ENCODE data around the gene EZH2.

EZH2 gene

DNA sequence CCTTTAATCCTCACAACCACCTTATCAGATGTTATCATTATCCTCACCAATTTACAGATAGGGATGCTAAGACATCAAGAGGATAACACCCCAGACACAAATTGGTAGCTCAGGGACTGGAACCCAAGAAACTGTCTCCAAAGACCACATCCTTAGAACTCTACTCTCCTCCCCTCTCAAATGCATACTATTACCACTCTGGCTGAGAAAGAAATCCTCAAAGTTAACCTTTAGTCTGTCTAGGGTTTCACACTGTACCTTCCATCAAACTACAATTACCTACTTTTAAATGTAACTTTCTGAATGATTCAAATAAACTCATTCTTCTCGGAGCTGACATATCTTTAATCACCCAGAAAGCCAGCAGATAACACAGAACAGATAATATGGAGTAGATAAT, 6.6 kb downstream of the EZH2 start:
- Histone ChIP-seq H3K27ac (replicated peaks) (no peak overlapping the region), H3K27me3 (ENCODE audit: insufficient read depth, poor library complexity, severe bottlenecking) (no peaks in the 10 kb centered on the region), H3K4me3 (replicated peaks; ENCODE audit: insufficient read depth, low read length) (no peak overlapping the region)
- DNase-seq (ENCODE audit: low read depth in 1 of 2, low spot score in 1 of 2) = no peak
- TF ChIP-seq, protein P1, sequence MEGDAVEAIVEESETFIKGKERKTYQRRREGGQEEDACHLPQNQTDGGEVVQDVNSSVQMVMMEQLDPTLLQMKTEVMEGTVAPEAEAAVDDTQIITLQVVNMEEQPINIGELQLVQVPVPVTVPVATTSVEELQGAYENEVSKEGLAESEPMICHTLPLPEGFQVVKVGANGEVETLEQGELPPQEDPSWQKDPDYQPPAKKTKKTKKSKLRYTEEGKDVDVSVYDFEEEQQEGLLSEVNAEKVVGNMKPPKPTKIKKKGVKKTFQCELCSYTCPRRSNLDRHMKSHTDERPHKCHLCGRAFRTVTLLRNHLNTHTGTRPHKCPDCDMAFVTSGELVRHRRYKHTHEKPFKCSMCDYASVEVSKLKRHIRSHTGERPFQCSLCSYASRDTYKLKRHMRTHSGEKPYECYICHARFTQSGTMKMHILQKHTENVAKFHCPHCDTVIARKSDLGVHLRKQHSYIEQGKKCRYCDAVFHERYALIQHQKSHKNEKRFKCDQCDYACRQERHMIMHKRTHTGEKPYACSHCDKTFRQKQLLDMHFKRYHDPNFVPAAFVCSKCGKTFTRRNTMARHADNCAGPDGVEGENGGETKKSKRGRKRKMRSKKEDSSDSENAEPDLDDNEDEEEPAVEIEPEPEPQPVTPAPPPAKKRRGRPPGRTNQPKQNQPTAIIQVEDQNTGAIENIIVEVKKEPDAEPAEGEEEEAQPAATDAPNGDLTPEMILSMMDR (IDR thresholded peaks at IDR 0.05; ENCODE audit: insufficient read depth, low read length) = no peak
- TF ChIP-seq SPI1 (IDR thresholded peaks at IDR 0.05; ENCODE audit: borderline replicate concordance, low read depth) (no peak), POLR2AphosphoS5 (IDR thresholded peaks at IDR 0.05; ENCODE audit: low read depth) (no peak), GABPA (IDR thresholded peaks at IDR 0.05; ENCODE audit: low read depth) (no peak)
- TF ChIP-seq, protein P2, sequence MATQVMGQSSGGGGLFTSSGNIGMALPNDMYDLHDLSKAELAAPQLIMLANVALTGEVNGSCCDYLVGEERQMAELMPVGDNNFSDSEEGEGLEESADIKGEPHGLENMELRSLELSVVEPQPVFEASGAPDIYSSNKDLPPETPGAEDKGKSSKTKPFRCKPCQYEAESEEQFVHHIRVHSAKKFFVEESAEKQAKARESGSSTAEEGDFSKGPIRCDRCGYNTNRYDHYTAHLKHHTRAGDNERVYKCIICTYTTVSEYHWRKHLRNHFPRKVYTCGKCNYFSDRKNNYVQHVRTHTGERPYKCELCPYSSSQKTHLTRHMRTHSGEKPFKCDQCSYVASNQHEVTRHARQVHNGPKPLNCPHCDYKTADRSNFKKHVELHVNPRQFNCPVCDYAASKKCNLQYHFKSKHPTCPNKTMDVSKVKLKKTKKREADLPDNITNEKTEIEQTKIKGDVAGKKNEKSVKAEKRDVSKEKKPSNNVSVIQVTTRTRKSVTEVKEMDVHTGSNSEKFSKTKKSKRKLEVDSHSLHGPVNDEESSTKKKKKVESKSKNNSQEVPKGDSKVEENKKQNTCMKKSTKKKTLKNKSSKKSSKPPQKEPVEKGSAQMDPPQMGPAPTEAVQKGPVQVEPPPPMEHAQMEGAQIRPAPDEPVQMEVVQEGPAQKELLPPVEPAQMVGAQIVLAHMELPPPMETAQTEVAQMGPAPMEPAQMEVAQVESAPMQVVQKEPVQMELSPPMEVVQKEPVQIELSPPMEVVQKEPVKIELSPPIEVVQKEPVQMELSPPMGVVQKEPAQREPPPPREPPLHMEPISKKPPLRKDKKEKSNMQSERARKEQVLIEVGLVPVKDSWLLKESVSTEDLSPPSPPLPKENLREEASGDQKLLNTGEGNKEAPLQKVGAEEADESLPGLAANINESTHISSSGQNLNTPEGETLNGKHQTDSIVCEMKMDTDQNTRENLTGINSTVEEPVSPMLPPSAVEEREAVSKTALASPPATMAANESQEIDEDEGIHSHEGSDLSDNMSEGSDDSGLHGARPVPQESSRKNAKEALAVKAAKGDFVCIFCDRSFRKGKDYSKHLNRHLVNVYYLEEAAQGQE (IDR thresholded peaks at IDR 0.05; ENCODE audit: insufficient replicate concordance, low read depth) = no peak

DNA sequence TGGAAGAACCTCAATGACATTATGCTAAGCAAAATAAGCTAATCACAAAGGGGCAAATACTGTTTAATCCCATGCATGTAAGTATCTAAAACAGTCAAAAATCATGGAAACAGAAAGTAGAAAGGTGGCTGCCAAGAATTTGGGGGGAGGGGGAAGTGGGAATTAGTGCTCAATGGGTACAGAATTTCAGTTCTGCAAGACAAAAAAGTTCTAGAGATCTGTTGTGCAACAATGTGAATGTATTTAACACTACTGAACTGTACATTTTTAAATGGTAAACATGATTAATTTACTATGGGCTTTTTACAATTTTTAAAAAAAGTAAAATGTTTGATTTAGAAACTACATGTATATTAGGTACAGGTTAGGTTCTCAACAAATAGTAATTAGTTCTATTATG, 11.9 kb downstream of the EZH2 start:
- H3K27me3 ChIP-seq (ENCODE audit: insufficient read depth, poor library complexity, severe bottlenecking) = no peaks in the 10 kb centered on the region
- no peak overlapping the region for H3K4me3 ChIP-seq (replicated peaks; ENCODE audit: insufficient read depth, low read length)
- no peak for DNase-seq (ENCODE audit: low read depth in 1 of 2, low spot score in 1 of 2)
- no peak for TF ChIP-seq GABPA (IDR thresholded peaks at IDR 0.05; ENCODE audit: low read depth)
- TF ChIP-seq, protein P2 (IDR thresholded peaks at IDR 0.05; ENCODE audit: insufficient replicate concordance, low read depth) = no peak
- no peak for TF ChIP-seq SPI1 (IDR thresholded peaks at IDR 0.05; ENCODE audit: borderline replicate concordance, low read depth)
- no peak for TF ChIP-seq POLR2AphosphoS5 (IDR thresholded peaks at IDR 0.05; ENCODE audit: low read depth)
- TF ChIP-seq, protein P1 (IDR thresholded peaks at IDR 0.05; ENCODE audit: insufficient read depth, low read length) = no peak
- H3K27ac ChIP-seq (replicated peaks) = no peak overlapping the region

DNA sequence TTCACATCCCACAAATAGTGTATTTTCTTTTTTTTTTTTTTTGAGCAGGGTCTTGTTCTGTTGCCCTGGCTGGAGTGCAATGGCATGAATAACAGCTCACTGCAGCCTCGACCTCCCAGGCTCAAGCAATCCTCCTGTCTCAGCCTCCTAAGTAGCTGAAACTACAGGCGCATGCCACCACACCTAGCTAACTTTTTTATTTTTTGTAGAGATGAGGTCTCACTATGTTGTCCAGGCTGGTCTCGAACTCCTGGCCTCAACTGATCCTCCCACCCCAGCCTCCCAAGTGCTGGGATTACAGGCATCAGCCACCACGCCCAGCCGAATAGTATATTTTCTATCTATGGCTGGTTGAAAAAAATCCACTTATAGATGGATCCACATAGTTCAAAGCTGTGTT, 12.5 kb downstream of the EZH2 start:
- Histone ChIP-seq H3K27ac (replicated peaks) (no peak overlapping the region), H3K4me3 (replicated peaks; ENCODE audit: insufficient read depth, low read length) (no peak overlapping the region), H3K27me3 (ENCODE audit: insufficient read depth, poor library complexity, severe bottlenecking) (no peaks in the 10 kb centered on the region)
- TF ChIP-seq, protein P2 (IDR thresholded peaks at IDR 0.05; ENCODE audit: insufficient replicate concordance, low read depth) = no peak
- TF ChIP-seq POLR2AphosphoS5 (IDR thresholded peaks at IDR 0.05; ENCODE audit: low read depth) (no peak), GABPA (IDR thresholded peaks at IDR 0.05; ENCODE audit: low read depth) (no peak), SPI1 (IDR thresholded peaks at IDR 0.05; ENCODE audit: borderline replicate concordance, low read depth) (no peak)
- TF ChIP-seq, protein P1 (IDR thresholded peaks at IDR 0.05; ENCODE audit: insufficient read depth, low read length) = no peak
- DNase-seq (ENCODE audit: low read depth in 1 of 2, low spot score in 1 of 2) = no peak

All from HL-60 (cell line).